Tibial artery (tissue), 4 donors: ENCODE measurements around the gene AAMDC.
"Not testable (repeated sequence)": the region's sequence is repeated elsewhere in the genome, so short reads cannot be mapped to it uniquely, and the experiment has no call there.

Experiments used
- DNase-seq, 2 donors: peaks; one replicate each; pipeline ENCODE4 v3.0.0-alpha.2; 2019
- H3K27ac ChIP-seq, 2 donors: fragments of 200-600 bp; sonication (generic) in 1 of 2; 1 replicate in 1 of 2; 2 replicates in 1 of 2; pipeline ENCODE4 v1.5.1; 2018 to 2019; ENCODE audit warnings: mild to moderate bottlenecking in 1 of 2
- H3K27me3 ChIP-seq, 2 donors: fragments of 200-600 bp; sonication (generic) in 1 of 2; one replicate each; pipeline versions ENCODE4 v1.5.1 to v1.6.0; 2016 to 2019
- H3K36me3 ChIP-seq, 3 donors: fragments of 200-600 bp; sonication (generic) in 2 of 3; one replicate each; pipeline ENCODE4 v1.5.1; 2016 to 2019; ENCODE audit warnings: mild to moderate bottlenecking in 2 of 3
- H3K4me1 ChIP-seq, 4 donors: fragments of 200-600 bp; sonication (generic) in 2 of 4; 1 replicate in 3 of 4; 2 replicates in 1 of 4; pipeline ENCODE4 v1.5.1; 2016 to 2019
- H3K4me3 ChIP-seq, 2 donors: fragments of 200-600 bp; sonication (generic) in 1 of 2; 1 replicate in 1 of 2; 2 replicates in 1 of 2; pipeline ENCODE4 v1.5.1; 2018 to 2019; ENCODE audit warnings: mild to moderate bottlenecking in 2 of 2
- H3K9me3 ChIP-seq, 3 donors: fragments of 200-600 bp; sonication (generic) in 1 of 3; one replicate each; pipeline ENCODE4 v1.5.1; 2016 to 2019
- intact Hi-C: fragments of 100-400 bp; cut with DNase I; formaldehyde crosslinking; loops from one replicate; pipeline ENCODE4 v1.15.0; 2023; ENCODE audit warnings: low total_unique reads

The AAMDC gene

GRCh38 chr11:77914307-77914791 lies 93.4 kb downstream of the AAMDC start:
- DNase-seq, H3K9me3 ChIP-seq, intact Hi-C loops, H3K27ac ChIP-seq, H3K4me3 ChIP-seq, H3K27me3 ChIP-seq: not testable (repeated sequence)
- peaks cover 0 to 10% (median 2%) of the 10 kb centered on the region in 4 donors for H3K4me1 ChIP-seq
- H3K36me3 ChIP-seq = peaks cover 0 to 27% (median 10%) of the 10 kb centered on the region in 3 donors

- Histone ChIP-seq H3K4me1 (peaks cover 0 to 10% (median 2%) of the 10 kb centered on the region in 4 donors), H3K36me3 (peaks cover 0 to 34% (median 10%) of the 10 kb centered on the region in 3 donors)
- DNase-seq, intact Hi-C loops, H3K27me3 ChIP-seq, H3K27ac ChIP-seq, H3K9me3 ChIP-seq, H3K4me3 ChIP-seq: not testable (repeated sequence)
These were observed 96.8 kb downstream of the AAMDC start for GRCh38 chr11:77917713-77918112.
